NCI-H2081 (cell line): ENCODE data around the gene DENND5B.

Source experiments
- DNase-seq, 2 experiments: peaks; one replicate each; lab custom pipeline; 2025; lab: John Stamatoyannopoulos, UW

The DENND5B gene

GRCh38 chr12:31471823-31472222, 119.1 kb downstream of the DENND5B start:
- no peak for DNase-seq

- no peak for DNase-seq
These were observed 119.9 kb downstream of the DENND5B start for GRCh38 chr12:31471051-31471450.

GRCh38 chr12:31470459-31470858, 120.5 kb downstream of the DENND5B start:
- no peak for DNase-seq

GRCh38 chr12:31466768-31467167, 124.2 kb downstream of the DENND5B start:
- DNase-seq = no peak

- DNase-seq = no peak
These were observed 125.9 kb downstream of the DENND5B start for GRCh38 chr12:31465002-31465401.

GRCh38 chr12:31460024-31460423, 130.9 kb downstream of the DENND5B start:
- DNase-seq = no peak

GRCh38 chr12:31456562-31456961, 134.4 kb downstream of the DENND5B start:
- no peak for DNase-seq

GRCh38 chr12:31444736-31445135, 146.2 kb downstream of the DENND5B start:
- no peak for DNase-seq

GRCh38 chr12:31440586-31440985, 150.3 kb downstream of the DENND5B start:
- no peak for DNase-seq

GRCh38 chr12:31440134-31440533, 150.8 kb downstream of the DENND5B start:
- DNase-seq = no peak

GRCh38 chr12:31431721-31432240, 159.2 kb downstream of the DENND5B start:
- no peak for DNase-seq

- no peak for DNase-seq
These were observed 167.5 kb downstream of the DENND5B start for GRCh38 chr12:31423405-31423804.

- DNase-seq = no peak
These were observed 178.6 kb downstream of the DENND5B start for GRCh38 chr12:31412292-31412801.

- DNase-seq = no peak
These were observed 182.2 kb downstream of the DENND5B start for GRCh38 chr12:31408763-31409162.

- no peak for DNase-seq
These were observed 183.4 kb downstream of the DENND5B start for GRCh38 chr12:31407562-31407961.

- no peak for DNase-seq
These were observed 184.6 kb downstream of the DENND5B start for GRCh38 chr12:31406345-31406744.

- no peak for DNase-seq
These were observed 185.9 kb downstream of the DENND5B start for GRCh38 chr12:31405021-31405420.

GRCh38 chr12:31403099-31403607, 187.8 kb downstream of the DENND5B start:
- peak; percentile 66 to 83 for DNase-seq

GRCh38 chr12:31393004-31393550, 197.9 kb downstream of the DENND5B start:
- peak in 1 of 2 experiments; percentile 12 for DNase-seq

- no peak for DNase-seq
These were observed 199.9 kb downstream of the DENND5B start for GRCh38 chr12:31390991-31391390.

GRCh38 chr12:31388713-31389112, 202.2 kb downstream of the DENND5B start:
- no peak for DNase-seq

- DNase-seq = no peak
These were observed 203.5 kb downstream of the DENND5B start for GRCh38 chr12:31387466-31387865.

- DNase-seq = no peak
These were observed 203.9 kb downstream of the DENND5B start for GRCh38 chr12:31387011-31387410.

- no peak for DNase-seq
These were observed 204.6 kb downstream of the DENND5B start for GRCh38 chr12:31386364-31386777.
